Mucosa of descending colon (tissue), 3 donors: ENCODE results near the gene CNOT4. TPM values are rescaled to one million over a fixed set of nuclear protein-coding genes. Genes with fewer than 3 reads are reported as not detected.

ENCODE experiments used
- ATAC-seq: fragments of 200-7000 bp; cut with Tn5 transposase; one replicate; pipeline ENCODE4 v1.9.1; 2020; ENCODE audit warnings: mild to moderate bottlenecking, moderate library complexity
- DNase-seq, 3 donors: peaks; one replicate each; pipeline ENCODE4 v3.0.0-alpha.2; 2020
- H3K36me3 ChIP-seq: fragments of 200-600 bp; one replicate; pipeline ENCODE4 v1.8.0; 2021; ENCODE audit warnings: low read depth, mild to moderate bottlenecking
- H3K4me1 ChIP-seq: fragments of 200-600 bp; one replicate; pipeline ENCODE4 v1.8.0; 2021; ENCODE audit warnings: low read depth, mild to moderate bottlenecking
- H3K4me3 ChIP-seq: fragments of 200-600 bp; one replicate; pipeline ENCODE4 v1.8.0; 2021; ENCODE audit warnings: mild to moderate bottlenecking
- H3K9me3 ChIP-seq: fragments of 200-600 bp; one replicate; pipeline ENCODE4 v1.8.0; 2021; ENCODE audit warnings: mild to moderate bottlenecking
- intact Hi-C, 2 donors: fragments of 100-400 bp; cut with DNase I in 1 of 2; cut with micrococcal nuclease in 1 of 2; formaldehyde crosslinking; loops; one replicate each; pipeline versions ENCODE4 v1.11.0 to v1.11.1; 2022; cut with DNase I, micrococcal nuclease
- total RNA-seq, 3 donors: library from RNA; stranded (reverse); fragmentation: NEBNext Ultra II Directional in 2 of 3; extraction: Animal tissue kit (Norgen Biotek cat#: 25700) in 2 of 3; gene quantifications; one replicate each; pipeline versions ENCODE4 v1.2.1 to v1.2.4, GENCODE V29; 2021 to 2023
- TF ChIP-seq, protein P1 (sequence below): fragments of 200-600 bp; IDR thresholded peaks from one replicate; pipeline ENCODE4 v1.8.0; 2022; ENCODE audit warnings: antibody characterized with exemption, mild to moderate bottlenecking
- donor health status: DM: no; HTN: no; CAD: no; lungs with moderate emphysema.
- donor health status: DM: no; HTN: no; CAD: no.
- donor health status: DM: no; HTN: yes; CAD: no.

The CNOT4 gene
- total RNA-seq, 3 donors from 2014 or later: 18.3 to 37.2 (median 22.1) TPM

DNA sequence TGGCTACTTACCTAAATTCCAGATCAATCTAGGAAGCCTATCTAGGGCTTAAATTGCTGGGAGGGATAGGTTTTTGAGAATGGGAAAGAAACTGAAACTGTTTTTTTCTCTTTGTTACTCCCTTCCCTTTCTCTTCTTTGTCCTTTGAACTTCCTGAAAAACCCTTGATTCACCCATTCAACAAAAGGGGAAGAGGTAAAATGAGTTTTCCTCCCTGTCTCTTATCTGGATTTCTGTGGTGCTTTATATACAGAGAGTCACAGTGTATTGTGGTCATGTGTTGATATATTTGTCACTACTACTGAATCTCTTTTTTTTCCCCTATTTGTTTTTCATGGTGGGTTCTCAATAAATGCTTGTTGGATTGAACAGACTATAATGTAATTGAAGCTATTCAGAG, 28.0 kb upstream of the CNOT4 start:
- ATAC-seq (peak; percentile 34), DNase-seq (no peak)
- Histone ChIP-seq H3K4me1 (no peaks in the 10 kb centered on the region), H3K9me3 (no peaks in the 10 kb centered on the region), H3K36me3 (no peaks in the 10 kb centered on the region), H3K4me3 (no peak overlapping the region)
- intact Hi-C loops: no loop called here
- TF ChIP-seq, protein P1, sequence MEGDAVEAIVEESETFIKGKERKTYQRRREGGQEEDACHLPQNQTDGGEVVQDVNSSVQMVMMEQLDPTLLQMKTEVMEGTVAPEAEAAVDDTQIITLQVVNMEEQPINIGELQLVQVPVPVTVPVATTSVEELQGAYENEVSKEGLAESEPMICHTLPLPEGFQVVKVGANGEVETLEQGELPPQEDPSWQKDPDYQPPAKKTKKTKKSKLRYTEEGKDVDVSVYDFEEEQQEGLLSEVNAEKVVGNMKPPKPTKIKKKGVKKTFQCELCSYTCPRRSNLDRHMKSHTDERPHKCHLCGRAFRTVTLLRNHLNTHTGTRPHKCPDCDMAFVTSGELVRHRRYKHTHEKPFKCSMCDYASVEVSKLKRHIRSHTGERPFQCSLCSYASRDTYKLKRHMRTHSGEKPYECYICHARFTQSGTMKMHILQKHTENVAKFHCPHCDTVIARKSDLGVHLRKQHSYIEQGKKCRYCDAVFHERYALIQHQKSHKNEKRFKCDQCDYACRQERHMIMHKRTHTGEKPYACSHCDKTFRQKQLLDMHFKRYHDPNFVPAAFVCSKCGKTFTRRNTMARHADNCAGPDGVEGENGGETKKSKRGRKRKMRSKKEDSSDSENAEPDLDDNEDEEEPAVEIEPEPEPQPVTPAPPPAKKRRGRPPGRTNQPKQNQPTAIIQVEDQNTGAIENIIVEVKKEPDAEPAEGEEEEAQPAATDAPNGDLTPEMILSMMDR: no peak

DNA sequence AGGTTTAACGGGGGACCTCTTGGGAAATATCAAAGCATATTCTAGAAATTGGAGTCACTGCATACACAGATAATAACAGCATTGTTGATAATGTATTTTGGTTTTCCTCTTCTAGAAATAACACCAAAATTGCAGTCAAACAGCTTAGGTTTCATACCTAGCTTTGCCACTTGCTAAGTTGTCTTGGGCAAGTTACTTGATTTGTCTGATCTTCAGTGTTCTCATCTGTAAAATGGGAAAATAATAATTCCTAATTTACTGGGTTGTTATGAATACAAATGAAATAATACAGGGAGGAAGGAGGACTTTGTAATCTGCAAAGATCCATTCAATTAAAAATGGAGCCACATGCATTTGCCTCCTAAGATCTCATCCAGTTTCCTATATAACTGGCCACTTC, 27.6 kb upstream of the CNOT4 start:
- intact Hi-C loops: no loop called here
- DNase-seq (no peak), ATAC-seq (no peak)
- Histone ChIP-seq H3K9me3 (no peaks in the 10 kb centered on the region), H3K36me3 (no peaks in the 10 kb centered on the region), H3K4me3 (no peak overlapping the region), H3K4me1 (no peaks in the 10 kb centered on the region)
- TF ChIP-seq, protein P1: no peak

DNA sequence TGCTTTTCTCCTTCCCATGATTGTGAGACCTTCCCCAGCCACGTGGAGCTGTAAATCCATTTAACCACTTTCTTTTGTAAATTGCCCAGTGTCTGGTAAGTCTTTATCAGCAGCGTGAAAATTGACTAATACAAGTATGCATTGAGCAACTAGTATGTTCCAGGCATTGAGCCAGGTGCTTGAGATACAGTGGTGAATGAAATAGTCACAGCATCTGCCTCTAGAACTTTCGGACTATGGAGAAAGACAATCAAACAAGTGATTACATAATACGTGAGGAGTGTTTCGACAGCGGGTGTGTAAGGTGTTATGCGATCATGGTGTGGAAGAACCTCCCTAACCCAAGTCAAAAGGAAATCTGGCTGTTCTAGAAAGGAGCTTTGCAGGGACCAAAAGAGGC, 26.2 kb upstream of the CNOT4 start:
- Histone ChIP-seq H3K36me3 (no peaks in the 10 kb centered on the region), H3K4me1 (no peaks in the 10 kb centered on the region), H3K9me3 (no peaks in the 10 kb centered on the region), H3K4me3 (no peak overlapping the region)
- ATAC-seq (no peak), DNase-seq (no peak)
- TF ChIP-seq, protein P1: no peak
- intact Hi-C loops: no loop called here

DNA sequence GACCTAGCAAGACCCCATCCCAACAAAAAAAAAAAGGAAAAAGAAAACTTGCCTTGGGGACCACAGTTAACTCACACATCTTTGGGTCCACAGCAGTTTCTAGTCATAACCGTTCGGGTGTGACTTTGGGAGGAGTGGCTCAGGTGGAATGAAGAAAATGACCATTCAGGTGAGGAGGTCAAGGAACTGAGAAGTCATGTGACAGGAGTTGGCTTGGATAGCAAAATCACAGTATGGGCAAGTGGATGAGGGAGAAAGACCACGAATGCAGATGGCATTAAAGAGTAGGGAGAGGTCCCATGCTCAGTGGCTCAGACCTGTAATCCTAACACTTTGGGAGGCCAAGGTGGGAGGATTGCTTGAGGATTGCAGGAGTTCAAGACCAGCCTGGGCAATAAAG, 17.1 kb upstream of the CNOT4 start:
- Histone ChIP-seq H3K4me1 (no peaks in the 10 kb centered on the region), H3K9me3 (no peaks in the 10 kb centered on the region), H3K36me3 (no peaks in the 10 kb centered on the region), H3K4me3 (no peak overlapping the region)
- TF ChIP-seq, protein P1: no peak
- intact Hi-C loops: no loop called here
- DNase-seq: no peak
- no peak for ATAC-seq

DNA sequence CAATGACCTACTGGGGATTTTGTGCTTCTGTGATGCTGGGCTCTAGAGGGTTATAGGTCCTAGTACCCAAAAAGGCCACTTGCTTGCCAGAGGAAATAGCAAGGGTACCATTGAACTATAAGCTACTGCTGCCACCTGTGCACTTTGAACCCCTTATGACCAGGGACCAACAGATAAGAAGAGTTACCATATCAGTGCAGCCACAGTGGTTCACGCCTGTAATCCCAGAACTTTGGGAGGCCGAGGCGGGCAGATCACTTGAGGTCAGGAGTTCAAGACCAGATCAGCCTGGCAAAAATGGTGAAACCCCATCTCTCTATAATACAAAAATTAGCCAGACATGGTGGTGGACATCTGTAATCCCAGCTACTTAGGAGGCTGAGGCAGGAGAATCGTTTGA, 15.5 kb upstream of the CNOT4 start:
- intact Hi-C loops: no loop called here
- Histone ChIP-seq H3K9me3 (no peaks in the 10 kb centered on the region), H3K4me1 (no peaks in the 10 kb centered on the region), H3K36me3 (no peaks in the 10 kb centered on the region), H3K4me3 (no peak overlapping the region)
- TF ChIP-seq, protein P1: no peak
- DNase-seq (no peak), ATAC-seq (no peak)

DNA sequence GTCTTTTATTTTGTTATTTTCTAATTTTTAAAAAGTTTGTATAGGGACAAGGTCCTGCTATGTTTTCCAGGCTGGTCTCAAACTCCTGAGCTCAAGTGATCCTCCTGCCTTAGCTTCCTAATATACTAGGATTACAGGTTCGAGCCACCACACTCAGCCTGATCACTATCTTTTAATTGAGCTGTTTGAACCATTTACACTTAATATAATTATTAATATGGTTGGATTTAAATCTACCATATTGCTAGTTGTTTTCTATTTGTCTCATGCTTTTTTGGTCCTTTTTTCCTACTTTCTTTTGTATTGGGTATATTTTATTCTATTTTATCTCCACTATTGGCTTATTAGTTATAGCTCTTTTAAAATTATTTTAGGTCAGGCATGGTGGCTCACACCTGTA, 13.2 kb upstream of the CNOT4 start:
- no peak overlapping the region for H3K4me3 ChIP-seq
- H3K4me1 ChIP-seq: no peaks in the 10 kb centered on the region
- no peaks in the 10 kb centered on the region for H3K9me3 ChIP-seq
- no peak for ATAC-seq
- H3K36me3 ChIP-seq: no peaks in the 10 kb centered on the region
- intact Hi-C loops: no loop called here
- no peak for DNase-seq
- TF ChIP-seq, protein P1: no peak
